ENCODE results near the gene ZDHHC8.

The ZDHHC8 gene

DNA sequence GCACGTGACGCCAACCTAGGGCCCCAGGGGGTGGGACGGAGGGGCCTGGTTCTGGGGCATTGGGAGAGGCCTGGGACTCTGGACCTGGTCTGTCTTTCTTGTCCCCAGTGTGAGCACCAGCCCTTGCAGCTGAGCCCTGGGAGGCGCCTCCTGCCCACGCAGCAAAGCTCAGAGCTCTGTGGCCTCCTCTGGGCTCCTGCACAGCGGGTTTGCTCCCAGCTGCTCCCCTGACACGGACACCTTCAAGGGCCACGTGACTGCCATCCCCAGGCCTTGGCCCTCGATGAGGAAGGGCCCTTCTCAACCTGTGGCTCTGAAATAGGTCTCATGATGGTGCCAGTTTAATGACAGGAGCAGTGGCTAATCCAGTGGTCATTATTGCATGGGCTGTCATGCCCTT lies 50.8 kb downstream of the ZDHHC8 start:
- H3K4me1 ChIP-seq (ENCODE audit: insufficient read depth, low read length) = no peaks in the 10 kb centered on the region
- no peak overlapping the region for H3K9ac ChIP-seq (ENCODE audit: low read depth, low read length)
- H3K27ac ChIP-seq (ENCODE audit: low read length) = no peak overlapping the region
- no peaks in the 10 kb centered on the region for H4K20me1 ChIP-seq (ENCODE audit: insufficient read depth, low read length)
- H3K79me2 ChIP-seq (ENCODE audit: insufficient read depth, low read length) = no peaks in the 10 kb centered on the region
- TF ChIP-seq, protein P1, sequence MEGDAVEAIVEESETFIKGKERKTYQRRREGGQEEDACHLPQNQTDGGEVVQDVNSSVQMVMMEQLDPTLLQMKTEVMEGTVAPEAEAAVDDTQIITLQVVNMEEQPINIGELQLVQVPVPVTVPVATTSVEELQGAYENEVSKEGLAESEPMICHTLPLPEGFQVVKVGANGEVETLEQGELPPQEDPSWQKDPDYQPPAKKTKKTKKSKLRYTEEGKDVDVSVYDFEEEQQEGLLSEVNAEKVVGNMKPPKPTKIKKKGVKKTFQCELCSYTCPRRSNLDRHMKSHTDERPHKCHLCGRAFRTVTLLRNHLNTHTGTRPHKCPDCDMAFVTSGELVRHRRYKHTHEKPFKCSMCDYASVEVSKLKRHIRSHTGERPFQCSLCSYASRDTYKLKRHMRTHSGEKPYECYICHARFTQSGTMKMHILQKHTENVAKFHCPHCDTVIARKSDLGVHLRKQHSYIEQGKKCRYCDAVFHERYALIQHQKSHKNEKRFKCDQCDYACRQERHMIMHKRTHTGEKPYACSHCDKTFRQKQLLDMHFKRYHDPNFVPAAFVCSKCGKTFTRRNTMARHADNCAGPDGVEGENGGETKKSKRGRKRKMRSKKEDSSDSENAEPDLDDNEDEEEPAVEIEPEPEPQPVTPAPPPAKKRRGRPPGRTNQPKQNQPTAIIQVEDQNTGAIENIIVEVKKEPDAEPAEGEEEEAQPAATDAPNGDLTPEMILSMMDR (IDR thresholded peaks at IDR 0.05; ENCODE audit: borderline replicate concordance, extremely low read depth, low read length, poor library complexity, severe bottlenecking) = no peak
- no peak for TF ChIP-seq EZH2 (IDR thresholded peaks at IDR 0.05; ENCODE audit: borderline replicate concordance, low read depth, low read length, severe bottlenecking)
- no peaks in the 10 kb centered on the region for H3K36me3 ChIP-seq (ENCODE audit: insufficient read depth, low read length)
- H3K4me2 ChIP-seq (ENCODE audit: insufficient read depth, low read length) = no peak overlapping the region
- no peak for ATAC-seq (ENCODE audit: insufficient read depth, low read depth)
- DNase-seq = no peak
- no peak overlapping the region for H3K4me3 ChIP-seq (ENCODE audit: low read depth in 1 of 2, low read length in 2 of 2)
- H3K27me3 ChIP-seq (ENCODE audit: insufficient read depth, low read length, poor library complexity) = no peaks in the 10 kb centered on the region
- H2AFZ ChIP-seq (ENCODE audit: low read depth, low read length) = no peak overlapping the region
- H3K9me3 ChIP-seq (ENCODE audit: insufficient read depth, low read length, severe bottlenecking) = no peaks in the 10 kb centered on the region

GRCh38 chr22:20183101-20183500 lies 51.5 kb downstream of the ZDHHC8 start:
- Histone ChIP-seq H3K79me2 (ENCODE audit: insufficient read depth, low read length) (no peaks in the 10 kb centered on the region), H3K27ac (ENCODE audit: low read length) (no peak overlapping the region), H3K4me1 (ENCODE audit: insufficient read depth, low read length) (no peaks in the 10 kb centered on the region), H3K9ac (ENCODE audit: low read depth, low read length) (no peak overlapping the region), H3K9me3 (ENCODE audit: insufficient read depth, low read length, severe bottlenecking) (no peaks in the 10 kb centered on the region), H3K4me3 (ENCODE audit: low read depth in 1 of 2, low read length in 2 of 2) (no peak overlapping the region), H4K20me1 (ENCODE audit: insufficient read depth, low read length) (no peaks in the 10 kb centered on the region), H2AFZ (ENCODE audit: low read depth, low read length) (no peak overlapping the region), H3K36me3 (ENCODE audit: insufficient read depth, low read length) (no peaks in the 10 kb centered on the region), H3K4me2 (ENCODE audit: insufficient read depth, low read length) (no peak overlapping the region), H3K27me3 (ENCODE audit: insufficient read depth, low read length, poor library complexity) (no peaks in the 10 kb centered on the region)
- DNase-seq = no peak
- TF ChIP-seq EZH2 (IDR thresholded peaks at IDR 0.05; ENCODE audit: borderline replicate concordance, low read depth, low read length, severe bottlenecking) = no peak
- TF ChIP-seq, protein P1 (IDR thresholded peaks at IDR 0.05; ENCODE audit: borderline replicate concordance, extremely low read depth, low read length, poor library complexity, severe bottlenecking) = no peak
- ATAC-seq (ENCODE audit: insufficient read depth, low read depth) = no peak

DNA sequence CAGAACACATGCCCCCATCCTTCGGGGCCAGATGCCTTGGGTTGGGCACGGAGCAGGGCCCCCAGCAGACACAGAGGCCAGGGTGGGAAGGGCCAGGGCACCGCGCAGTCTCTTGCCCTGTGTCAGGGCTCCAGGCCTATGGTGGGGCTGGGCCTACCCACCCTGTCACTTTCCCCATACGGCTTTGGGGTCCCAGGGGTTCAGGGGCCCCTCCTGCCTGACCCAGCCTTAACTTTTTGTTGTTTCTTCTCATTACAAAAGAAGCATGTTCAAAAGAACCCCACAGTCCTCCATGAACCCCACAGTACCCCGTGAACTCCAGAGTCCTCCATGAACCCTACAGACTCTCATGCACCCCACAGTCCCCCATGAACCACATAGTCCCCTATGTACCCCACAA lies 52.2 kb downstream of the ZDHHC8 start:
- H2AFZ ChIP-seq (ENCODE audit: low read depth, low read length) = no peak overlapping the region
- no peaks in the 10 kb centered on the region for H3K36me3 ChIP-seq (ENCODE audit: insufficient read depth, low read length)
- TF ChIP-seq EZH2 (IDR thresholded peaks at IDR 0.05; ENCODE audit: borderline replicate concordance, low read depth, low read length, severe bottlenecking) = no peak
- TF ChIP-seq, protein P1 (IDR thresholded peaks at IDR 0.05; ENCODE audit: borderline replicate concordance, extremely low read depth, low read length, poor library complexity, severe bottlenecking) = no peak
- DNase-seq (no peak), ATAC-seq (ENCODE audit: insufficient read depth, low read depth) (no peak)
- no peaks in the 10 kb centered on the region for H3K9me3 ChIP-seq (ENCODE audit: insufficient read depth, low read length, severe bottlenecking)
- no peaks in the 10 kb centered on the region for H4K20me1 ChIP-seq (ENCODE audit: insufficient read depth, low read length)
- no peaks in the 10 kb centered on the region for H3K4me1 ChIP-seq (ENCODE audit: insufficient read depth, low read length)
- no peak overlapping the region for H3K4me3 ChIP-seq (ENCODE audit: low read depth in 1 of 2, low read length in 2 of 2)
- no peak overlapping the region for H3K4me2 ChIP-seq (ENCODE audit: insufficient read depth, low read length)
- H3K27ac ChIP-seq (ENCODE audit: low read length) = no peak overlapping the region
- H3K27me3 ChIP-seq (ENCODE audit: insufficient read depth, low read length, poor library complexity) = no peaks in the 10 kb centered on the region
- H3K79me2 ChIP-seq (ENCODE audit: insufficient read depth, low read length) = no peaks in the 10 kb centered on the region
- H3K9ac ChIP-seq (ENCODE audit: low read depth, low read length) = no peak overlapping the region
